GM06990 (cell line): Measurements from ENCODE around the gene DDX23.
"Not testable (repeated sequence)": the region's sequence is repeated elsewhere in the genome, so short reads cannot be mapped to it uniquely, and the experiment has no call there.

Experiments used
- DNase-seq: peaks from one replicate; pipeline ENCODE4 v3.0.0-alpha.2; 2011; ENCODE audit not compliant: insufficient read length; ENCODE audit errors: extremely low read depth
- H3K27me3 ChIP-seq: replicated peaks from 2 replicates; pipeline ENCODE4 v1.6.0; 2011; ENCODE audit warnings: low read length; ENCODE audit not compliant: control insufficient read depth, insufficient read depth
- H3K36me3 ChIP-seq: 2 replicates; pipeline ENCODE4 v1.5.1; 2011; ENCODE audit warnings: low read length; ENCODE audit not compliant: control insufficient read depth, insufficient read depth
- H3K4me3 ChIP-seq: replicated peaks from 2 replicates; pipeline ENCODE4 v1.5.1; 2011; ENCODE audit warnings: low read depth, mild to moderate bottlenecking, control low read depth, low read length
- TF ChIP-seq, protein P1 (sequence below): IDR thresholded peaks from 2 replicates; pipeline ENCODE4 v1.5.1; 2011; ENCODE audit warnings: low read length, control low read depth, mild to moderate bottlenecking, inconsistent platforms; ENCODE audit not compliant: insufficient read depth, poor library complexity, severe bottlenecking

The DDX23 gene

DNA sequence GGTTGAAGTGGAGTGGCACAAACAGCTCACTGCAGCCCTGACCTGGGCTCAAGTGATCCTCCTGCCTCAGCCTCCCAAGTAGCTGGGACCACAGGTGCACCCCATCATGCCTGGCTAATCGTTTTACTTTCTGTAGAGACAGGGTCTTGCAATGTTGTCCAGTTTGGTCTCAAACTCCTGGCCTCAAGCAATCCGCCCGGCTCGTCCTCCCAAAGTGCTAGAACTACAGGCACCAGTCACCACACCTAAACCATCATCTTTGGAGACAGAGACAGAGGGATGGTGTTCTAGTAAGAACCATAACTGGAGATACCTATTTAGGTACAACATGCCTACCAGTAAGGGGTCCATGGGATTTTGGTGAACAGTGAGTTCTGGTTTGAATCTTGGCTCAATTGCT is 2.5 kb upstream of the DDX23 start:
- Histone ChIP-seq H3K36me3 (peaks cover 2% of the 10 kb centered on the region), H3K4me3 (no peak overlapping the region), H3K27me3 (no peaks in the 10 kb centered on the region)
- no peak for DNase-seq
- TF ChIP-seq, protein P1, sequence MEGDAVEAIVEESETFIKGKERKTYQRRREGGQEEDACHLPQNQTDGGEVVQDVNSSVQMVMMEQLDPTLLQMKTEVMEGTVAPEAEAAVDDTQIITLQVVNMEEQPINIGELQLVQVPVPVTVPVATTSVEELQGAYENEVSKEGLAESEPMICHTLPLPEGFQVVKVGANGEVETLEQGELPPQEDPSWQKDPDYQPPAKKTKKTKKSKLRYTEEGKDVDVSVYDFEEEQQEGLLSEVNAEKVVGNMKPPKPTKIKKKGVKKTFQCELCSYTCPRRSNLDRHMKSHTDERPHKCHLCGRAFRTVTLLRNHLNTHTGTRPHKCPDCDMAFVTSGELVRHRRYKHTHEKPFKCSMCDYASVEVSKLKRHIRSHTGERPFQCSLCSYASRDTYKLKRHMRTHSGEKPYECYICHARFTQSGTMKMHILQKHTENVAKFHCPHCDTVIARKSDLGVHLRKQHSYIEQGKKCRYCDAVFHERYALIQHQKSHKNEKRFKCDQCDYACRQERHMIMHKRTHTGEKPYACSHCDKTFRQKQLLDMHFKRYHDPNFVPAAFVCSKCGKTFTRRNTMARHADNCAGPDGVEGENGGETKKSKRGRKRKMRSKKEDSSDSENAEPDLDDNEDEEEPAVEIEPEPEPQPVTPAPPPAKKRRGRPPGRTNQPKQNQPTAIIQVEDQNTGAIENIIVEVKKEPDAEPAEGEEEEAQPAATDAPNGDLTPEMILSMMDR = no peak

DNA sequence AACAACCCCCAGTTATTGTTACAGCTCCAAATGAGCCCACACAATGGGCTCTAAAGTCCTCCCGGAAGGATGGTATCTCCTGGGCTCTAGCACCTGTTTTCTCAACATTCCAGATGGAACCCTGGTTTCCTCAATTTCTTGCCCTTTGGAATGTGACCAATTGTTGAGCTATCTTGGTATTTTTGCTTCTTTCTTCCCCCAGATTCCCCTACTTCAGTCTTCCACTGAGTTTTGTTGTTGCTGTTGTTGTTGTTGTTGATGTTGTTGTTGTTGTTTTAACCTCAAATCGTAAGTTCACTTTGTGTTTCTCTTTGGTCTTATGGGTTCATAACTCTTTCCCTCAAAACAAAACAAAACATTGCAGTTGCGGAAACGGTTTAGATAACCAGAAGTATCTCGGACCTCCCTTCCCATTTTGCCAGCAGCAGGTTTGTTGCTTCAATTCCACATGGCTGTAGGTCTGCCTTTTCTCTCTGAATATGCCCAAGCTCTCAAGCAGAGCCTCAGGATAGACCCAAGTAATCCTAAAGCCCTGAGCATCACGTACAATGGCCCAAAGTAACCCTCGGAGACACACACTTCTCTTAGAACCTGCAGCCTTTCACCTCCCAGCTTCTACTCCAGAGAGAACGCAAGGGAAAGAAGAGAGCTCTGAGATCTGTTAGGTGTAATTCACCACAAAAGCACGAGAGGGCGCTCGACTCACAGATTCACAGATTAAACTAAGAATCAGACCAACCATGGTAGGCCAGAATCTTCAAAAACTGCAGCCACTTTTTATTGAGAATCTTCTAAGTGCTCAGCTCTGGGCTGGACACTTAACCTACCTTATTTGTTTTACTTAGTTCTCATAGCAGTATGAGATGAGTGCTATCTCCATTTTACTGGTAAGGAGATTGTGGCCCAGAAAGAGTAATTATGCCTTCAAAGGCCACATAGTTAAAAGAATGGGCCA is 1.0 kb upstream of the DDX23 start:
- TF ChIP-seq, protein P1 = peak; percentile 70
- Histone ChIP-seq H3K36me3 (peaks cover 2% of the 10 kb centered on the region), H3K27me3 (no peaks in the 10 kb centered on the region), H3K4me3 (peak overlapping the region; percentile 97)
- peak; percentile 72 for DNase-seq

DNA sequence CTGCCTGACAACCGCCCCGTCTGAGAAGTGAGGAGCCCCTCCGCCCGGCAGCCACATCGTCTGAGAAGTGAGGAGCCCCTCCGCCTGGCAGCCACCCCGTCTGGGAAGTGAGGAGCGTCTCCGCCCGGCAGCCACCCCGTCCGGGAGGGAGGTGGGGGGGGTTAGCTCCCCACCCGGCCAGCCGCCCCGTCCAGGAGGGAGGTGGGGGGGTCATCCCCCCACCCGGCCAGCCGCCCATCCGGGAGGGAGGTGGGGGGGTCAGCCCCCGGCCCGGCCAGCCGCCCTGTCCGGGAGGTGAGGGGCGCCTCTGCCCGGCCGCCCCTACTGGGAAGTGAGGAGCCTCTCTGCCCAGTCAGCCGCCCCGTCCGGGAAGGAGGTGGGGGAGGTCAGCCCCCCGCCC is 9.9 kb downstream of the DDX23 start:
- peaks cover 19% of the 10 kb centered on the region for H3K36me3 ChIP-seq
- not testable (repeated sequence) for H3K27me3 ChIP-seq, H3K4me3 ChIP-seq, DNase-seq

DNA sequence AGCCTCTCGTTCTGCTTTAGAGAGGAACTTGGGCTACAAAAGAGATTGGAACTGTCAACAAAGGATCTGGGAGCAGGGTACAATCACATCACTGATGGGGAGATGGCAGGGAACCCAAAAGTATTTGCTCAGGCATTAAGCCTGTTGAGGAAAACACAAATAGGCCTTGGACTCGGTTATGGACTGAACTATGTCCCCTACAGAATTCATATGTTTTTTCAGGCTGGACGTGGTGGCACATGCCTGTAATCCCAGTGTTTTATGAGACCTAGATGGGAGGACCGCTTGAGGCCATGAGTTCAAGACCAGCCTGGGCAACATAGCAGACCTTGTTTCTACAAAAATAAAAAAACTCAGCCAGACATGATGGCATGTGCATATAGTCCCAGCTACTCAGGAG is 13.9 kb downstream of the DDX23 start:
- DNase-seq = no peak
- H3K27me3 ChIP-seq = no peaks in the 10 kb centered on the region
- peaks cover 27% of the 10 kb centered on the region for H3K36me3 ChIP-seq
- TF ChIP-seq, protein P1 = no peak
- no peak overlapping the region for H3K4me3 ChIP-seq

DNA sequence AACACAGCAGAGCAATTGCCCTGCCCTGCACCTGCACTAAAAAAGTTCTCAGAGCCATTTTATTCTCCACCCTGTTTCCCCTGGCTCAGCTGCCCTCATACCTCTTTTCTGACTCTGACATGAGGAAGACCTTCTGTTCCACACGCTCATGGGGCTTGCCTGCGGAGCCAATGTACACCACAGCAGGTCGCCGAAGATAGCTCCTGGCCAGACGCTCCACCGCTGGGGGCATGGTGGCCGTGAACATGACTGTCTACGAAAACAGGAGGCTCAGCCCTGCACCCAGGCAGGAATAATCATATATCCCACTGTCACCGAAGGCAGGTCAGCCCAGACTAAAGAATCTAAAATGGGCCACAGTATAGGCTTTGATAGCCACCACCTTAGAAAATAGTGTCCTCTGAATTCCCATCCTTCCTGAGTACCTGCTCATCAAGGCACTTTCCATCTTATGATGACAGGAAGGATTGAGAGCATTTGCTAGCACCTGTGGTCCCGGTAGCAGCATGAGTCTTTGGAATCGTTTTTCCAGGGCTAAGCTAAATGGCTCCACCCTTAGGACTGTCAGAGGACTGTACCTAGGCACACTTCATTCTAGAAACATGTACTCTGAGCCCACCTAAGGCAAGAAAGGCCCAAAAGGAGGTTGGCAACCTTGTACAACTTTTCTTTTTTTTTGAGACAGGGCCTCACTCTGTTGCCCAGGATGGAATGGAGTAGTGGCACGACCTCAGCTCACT is 19.5 kb downstream of the DDX23 start:
- no peak overlapping the region for H3K4me3 ChIP-seq
- TF ChIP-seq, protein P1 = no peak

DNA sequence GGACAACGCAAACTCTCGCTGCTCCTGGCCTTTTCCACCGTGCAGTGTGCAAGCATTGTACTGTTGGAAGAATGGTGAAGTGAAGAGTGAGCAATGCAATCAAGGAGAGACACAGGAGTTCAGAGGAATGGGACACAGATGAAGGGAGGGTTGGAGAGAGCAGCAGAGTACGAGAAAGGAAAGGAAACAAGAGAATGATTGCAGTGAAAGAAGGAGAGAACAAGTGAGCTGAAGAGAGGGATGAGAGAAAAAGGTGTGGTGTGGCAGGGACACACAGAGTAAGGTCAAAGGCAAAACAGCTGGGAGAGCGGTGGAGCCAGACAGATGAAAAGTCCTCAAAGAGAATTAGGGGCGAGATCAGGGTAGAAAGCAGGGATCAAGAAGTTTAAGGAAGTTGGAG is 20.7 kb downstream of the DDX23 start:
- H3K4me3 ChIP-seq = no peak overlapping the region
- TF ChIP-seq, protein P1 = no peak
- peaks cover 49% of the 10 kb centered on the region for H3K36me3 ChIP-seq
- H3K27me3 ChIP-seq = no peaks in the 10 kb centered on the region
- no peak for DNase-seq

More for the DNA sequence above, 19.5 kb downstream of the DDX23 start:
- H3K27me3 ChIP-seq = no peaks in the 10 kb centered on the region
- no peak for DNase-seq
- H3K36me3 ChIP-seq = peaks cover 57% of the 10 kb centered on the region
